Measurements from ENCODE around the gene KIF1A. TPM values are rescaled to one million over a fixed set of nuclear protein-coding genes. Genes with fewer than 3 reads are reported as not detected.
"Not testable (repeated sequence)": the region's sequence is repeated elsewhere in the genome, so short reads cannot be mapped to it uniquely, and the experiment has no call there.

Gene KIF1A
- total RNA-seq, 1 donor from 2014 or later = 2.2 TPM

- DNase-seq (ENCODE audit: low spot score) = no peak
Measured at GRCh38 chr2:240787521-240788472, 32.2 kb downstream of the KIF1A start.

GRCh38 chr2:240786871-240787311 lies 33.1 kb downstream of the KIF1A start:
- no peak for DNase-seq (ENCODE audit: low spot score)

- no peak for DNase-seq (ENCODE audit: low spot score)
Measured at GRCh38 chr2:240786355-240786841, 33.6 kb downstream of the KIF1A start.

GRCh38 chr2:240785424-240786335 lies 34.3 kb downstream of the KIF1A start:
- no peak for DNase-seq (ENCODE audit: low spot score)

GRCh38 chr2:240784629-240785423 lies 35.2 kb downstream of the KIF1A start:
- no peak for DNase-seq (ENCODE audit: low spot score)

GRCh38 chr2:240783819-240784621 lies 36.0 kb downstream of the KIF1A start:
- DNase-seq (ENCODE audit: low spot score) = no peak

- no peak for DNase-seq (ENCODE audit: low spot score)
Measured at GRCh38 chr2:240782886-240783818, 36.9 kb downstream of the KIF1A start.

GRCh38 chr2:240782221-240782885 lies 37.7 kb downstream of the KIF1A start:
- DNase-seq (ENCODE audit: low spot score) = no peak

- DNase-seq (ENCODE audit: low spot score) = no peak
Measured at GRCh38 chr2:240781471-240782220, 38.4 kb downstream of the KIF1A start.

GRCh38 chr2:240780023-240780700 lies 39.9 kb downstream of the KIF1A start:
- DNase-seq (ENCODE audit: low spot score) = peak; percentile 21

GRCh38 chr2:240779250-240779832 lies 40.7 kb downstream of the KIF1A start:
- not testable (repeated sequence) for DNase-seq (ENCODE audit: low spot score)

GRCh38 chr2:240778426-240778825 lies 41.6 kb downstream of the KIF1A start:
- no peak for DNase-seq (ENCODE audit: low spot score)

- DNase-seq (ENCODE audit: low spot score) = no peak
Measured at GRCh38 chr2:240777456-240778212, 42.4 kb downstream of the KIF1A start.

- DNase-seq (ENCODE audit: low spot score) = peak; percentile 19
Measured at GRCh38 chr2:240775905-240776304, 44.1 kb downstream of the KIF1A start.

GRCh38 chr2:240774856-240775255 lies 45.2 kb downstream of the KIF1A start:
- no peak for DNase-seq (ENCODE audit: low spot score)

- DNase-seq (ENCODE audit: low spot score) = no peak
Measured at GRCh38 chr2:240769096-240769495, 50.9 kb downstream of the KIF1A start.

Measured in umbilical cord (tissue), 2 donors.